Body of pancreas (tissue), 4 donors: ENCODE data around the gene ENTPD8. TPM values are rescaled to one million over a fixed set of nuclear protein-coding genes. Genes with fewer than 3 reads are reported as not detected.
"Not testable (repeated sequence)": the region's sequence is repeated elsewhere in the genome, so short reads cannot be mapped to it uniquely, and the experiment has no call there.

ENCODE experiments used
- ATAC-seq: fragments of 150-250 bp; one replicate; pipeline ENCODE4 v1.9.1; 2016
- DNase-seq, 4 donors: peaks; one replicate each; pipeline ENCODE4 v3.0.0-alpha.2; 2019
- H3K27ac ChIP-seq, 4 donors: fragments of 200-600 bp; sonication (generic); 1 replicate in 3 of 4; 2 replicates in 1 of 4; pipeline versions ENCODE4 v1.5.1 to v1.6.1; 2016 to 2019; ENCODE audit warnings: mild to moderate bottlenecking in 1 of 4, mixed read lengths in 1 of 4, moderate library complexity in 1 of 4
- H3K27me3 ChIP-seq, 2 donors: fragments of 200-600 bp; sonication (generic); one replicate each; pipeline ENCODE4 v1.6.0; 2016; ENCODE audit warnings: mild to moderate bottlenecking in 1 of 2
- H3K36me3 ChIP-seq, 2 donors: fragments of 200-600 bp; sonication (generic); replicated peaks in 1 of 2; 2 replicates each; pipeline ENCODE4 v1.5.1; 2016; ENCODE audit warnings: low read depth in 2 of 2; ENCODE audit not compliant: insufficient read depth in 1 of 2
- H3K4me1 ChIP-seq: fragments of 200-600 bp; sonication (generic); one replicate; pipeline ENCODE4 v1.6.0; 2016
- H3K4me3 ChIP-seq, 2 donors: fragments of 200-600 bp; sonication (generic); 1 replicate in 1 of 2; 2 replicates in 1 of 2; pipeline ENCODE4 v1.5.1; 2016 to 2019
- H3K9me3 ChIP-seq, 3 donors: fragments of 200-600 bp; sonication (generic); 1 replicate in 2 of 3; 2 replicates in 1 of 3; pipeline ENCODE4 v1.5.1; 2016
- CTCF ChIP-seq, 7 experiments: fragments of 450-650 bp in 4 of 7; fragments of 200-600 bp in 3 of 7; sonication (generic) in 3 of 7; IDR thresholded peaks; one replicate each; pipeline ENCODE4 v1.5.1; 2016 to 2019; ENCODE audit warnings: antibody characterized with exemption in 7 of 7
- POLR2A ChIP-seq, 3 donors: fragments of 450-650 bp; IDR thresholded peaks; one replicate each; pipeline ENCODE4 v1.6.1; 2016; ENCODE audit warnings: antibody characterized with exemption in 3 of 3, mild to moderate bottlenecking in 2 of 3
- WGBS, 2 donors: methylation state at CpG; one replicate each; pipeline ENCODE4 v1.1.5; 2017; 5-methylcytosine and 5-hydroxymethylcytosine counted together
- intact Hi-C: fragments of 100-400 bp; cut with DNase I; formaldehyde crosslinking; loops from one replicate; pipeline ENCODE4 v1.15.1; 2023
- total RNA-seq, 2 donors: library from RNA; depleted of rRNA; stranded (reverse); fragments of >200 nt; gene quantifications; one replicate each; pipeline ENCODE4 v1.1.0, GENCODE V29; 2016

Gene ENTPD8
- total RNA-seq, 2 donors from 2014 or later, result 2.0 to 2.3 TPM

- DNase-seq, result no peak
- peaks cover 7% of the 10 kb centered on the region for H3K4me1 ChIP-seq
- no peak overlapping the region for H3K27ac ChIP-seq
- WGBS, 2 donors, result 90 to 91% methylated on average over 25 to 46 of the region's 47 CpGs
- no peaks in the 10 kb centered on the region for H3K36me3 ChIP-seq
- intact Hi-C loops, result no loop called here
- H3K9me3 ChIP-seq, result no peaks in the 10 kb centered on the region
- ATAC-seq, result no peak
- TF ChIP-seq POLR2A (IDR thresholded peaks at IDR 0.05) (no peak), CTCF (IDR thresholded peaks at IDR 0.05) (no peak)
- H3K27me3 ChIP-seq, result no peaks in the 10 kb centered on the region
- H3K4me3 ChIP-seq, result no peak overlapping the region
These were observed 52.3 kb downstream of the ENTPD8 start for GRCh38 chr9:137388589-137389427.

- Histone ChIP-seq H3K4me1 (peaks cover 7% of the 10 kb centered on the region), H3K27ac (peak overlapping the region in 1 of 4 donors; percentile 47), H3K36me3 (no peaks in the 10 kb centered on the region), H3K4me3 (no peak overlapping the region), H3K27me3 (no peaks in the 10 kb centered on the region), H3K9me3 (no peaks in the 10 kb centered on the region)
- ATAC-seq, result no peak
- TF ChIP-seq POLR2A (IDR thresholded peaks at IDR 0.05), result no peak
- no peak for TF ChIP-seq CTCF (IDR thresholded peaks at IDR 0.05)
- 76 to 81% methylated on average over 4 to 25 of the region's 26 CpGs for WGBS, 2 donors
- intact Hi-C loops, result no loop called here
- no peak for DNase-seq
These were observed 53.1 kb downstream of the ENTPD8 start for GRCh38 chr9:137387891-137388560.

- peaks cover 7% of the 10 kb centered on the region for H3K4me1 ChIP-seq
- no peaks in the 10 kb centered on the region for H3K36me3 ChIP-seq
- TF ChIP-seq CTCF (IDR thresholded peaks at IDR 0.05) (no peak), POLR2A (IDR thresholded peaks at IDR 0.05) (no peak)
- H3K27ac ChIP-seq, result peak overlapping the region in 1 of 4 donors; percentile 47
- DNase-seq, result no peak
- no peak for ATAC-seq
- H3K4me3 ChIP-seq, result no peak overlapping the region
- no peaks in the 10 kb centered on the region for H3K27me3 ChIP-seq
- WGBS, 2 donors, result 79 to 84% methylated on average over 20 to 22 of the region's 34 CpGs
- intact Hi-C loops, result no loop called here
- H3K9me3 ChIP-seq, result no peaks in the 10 kb centered on the region
These were observed 53.9 kb downstream of the ENTPD8 start for GRCh38 chr9:137387114-137387890.

GRCh38 chr9:137386507-137387113 lies 54.5 kb downstream of the ENTPD8 start:
- H3K27ac ChIP-seq, H3K36me3 ChIP-seq, H3K9me3 ChIP-seq, ATAC-seq, H3K4me1 ChIP-seq, H3K4me3 ChIP-seq, intact Hi-C loops, DNase-seq, H3K27me3 ChIP-seq: not testable (repeated sequence)
- WGBS, 2 donors, result 88 to 100% methylated on average over 5 to 11 of the region's 12 CpGs
